ENCODE measurements around the gene OR14J1.
"Not testable (repeated sequence)": the region's sequence is repeated elsewhere in the genome, so short reads cannot be mapped to it uniquely, and the experiment has no call there.

OR14J1 gene

GRCh38 chr6:29301316-29301715, at the start of gene OR14J1:
Gene OR14J1, plus strand, starts transcription at chr6:29301701. Its CDS starts 4,989 bp downstream, at chr6:29306690.
- no peak for DNase-seq (ENCODE audit: low spot score)

GRCh38 chr6:29251736-29252135, 49.8 kb upstream of the OR14J1 start:
- no peak for DNase-seq (ENCODE audit: low spot score)

GRCh38 chr6:29255530-29255929, 46.0 kb upstream of the OR14J1 start:
- DNase-seq (ENCODE audit: low spot score) = no peak

- no peak for DNase-seq (ENCODE audit: low spot score)
Observed at GRCh38 chr6:29259721-29260120, 41.8 kb upstream of the OR14J1 start.

GRCh38 chr6:29263001-29263400, 38.5 kb upstream of the OR14J1 start:
- no peak for DNase-seq (ENCODE audit: low spot score)

- DNase-seq (ENCODE audit: low spot score) = no peak
Observed at GRCh38 chr6:29294499-29294914, 7.0 kb upstream of the OR14J1 start.

- DNase-seq (ENCODE audit: low spot score) = no peak
Observed at GRCh38 chr6:29295181-29295585, 6.3 kb upstream of the OR14J1 start.

GRCh38 chr6:29295623-29296022, 5.9 kb upstream of the OR14J1 start:
- DNase-seq (ENCODE audit: low spot score) = no peak

GRCh38 chr6:29319931-29320330, 18.4 kb downstream of the OR14J1 start:
- DNase-seq (ENCODE audit: low spot score) = no peak

- not testable (repeated sequence) for DNase-seq (ENCODE audit: low spot score)
Observed at GRCh38 chr6:29323332-29323731, 21.8 kb downstream of the OR14J1 start.

GRCh38 chr6:29325777-29326176, 24.3 kb downstream of the OR14J1 start:
- no peak for DNase-seq (ENCODE audit: low spot score)

- no peak for DNase-seq (ENCODE audit: low spot score)
Observed at GRCh38 chr6:29332676-29333075, 31.2 kb downstream of the OR14J1 start.

GRCh38 chr6:29336269-29336668, 34.8 kb downstream of the OR14J1 start:
- DNase-seq (ENCODE audit: low spot score) = no peak

GRCh38 chr6:29345380-29345779, 43.9 kb downstream of the OR14J1 start:
- no peak for DNase-seq (ENCODE audit: low spot score)

GRCh38 chr6:29349348-29349747, 47.8 kb downstream of the OR14J1 start:
- not testable (repeated sequence) for DNase-seq (ENCODE audit: low spot score)

- DNase-seq (ENCODE audit: low spot score) = no peak
Observed at GRCh38 chr6:29354980-29355379, 53.5 kb downstream of the OR14J1 start.

GRCh38 chr6:29355603-29356002, 54.1 kb downstream of the OR14J1 start:
- no peak for DNase-seq (ENCODE audit: low spot score)

All from HuH-7.5 (cell line).